GM21526 (cell line): ENCODE measurements around the gene STXBP6.
"Not testable (repeated sequence)": the region's sequence is repeated elsewhere in the genome, so short reads cannot be mapped to it uniquely, and the experiment has no call there.

Experiments
- ATAC-seq: cut with Tn5 transposase; IDR thresholded peaks from one replicate; pipeline ENCODE4 v1.9.1; 2021; ENCODE audit warnings: moderate library complexity; ENCODE audit not compliant: unreplicated experiment, low FRiP score

The STXBP6 gene

DNA sequence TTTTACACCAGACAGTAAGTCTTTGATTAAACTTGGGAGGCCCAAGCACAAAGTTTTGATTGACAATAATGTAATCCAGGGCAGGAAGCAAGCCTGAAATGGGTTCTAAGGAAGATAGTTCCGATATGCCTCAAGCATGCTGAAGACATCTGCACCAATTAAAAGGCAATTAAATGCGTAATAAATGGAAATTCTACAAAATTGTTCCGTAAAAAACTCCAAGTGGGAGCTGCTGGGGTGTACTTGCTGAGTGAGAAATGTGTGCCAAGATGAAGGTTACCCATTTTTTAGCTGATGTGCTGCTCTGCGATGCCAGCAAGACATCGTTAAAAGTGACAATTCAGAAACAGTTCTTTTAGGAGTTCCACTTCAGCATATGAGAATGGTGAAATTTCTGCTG is 269.7 kb downstream of the STXBP6 start:
- ATAC-seq = no peak

DNA sequence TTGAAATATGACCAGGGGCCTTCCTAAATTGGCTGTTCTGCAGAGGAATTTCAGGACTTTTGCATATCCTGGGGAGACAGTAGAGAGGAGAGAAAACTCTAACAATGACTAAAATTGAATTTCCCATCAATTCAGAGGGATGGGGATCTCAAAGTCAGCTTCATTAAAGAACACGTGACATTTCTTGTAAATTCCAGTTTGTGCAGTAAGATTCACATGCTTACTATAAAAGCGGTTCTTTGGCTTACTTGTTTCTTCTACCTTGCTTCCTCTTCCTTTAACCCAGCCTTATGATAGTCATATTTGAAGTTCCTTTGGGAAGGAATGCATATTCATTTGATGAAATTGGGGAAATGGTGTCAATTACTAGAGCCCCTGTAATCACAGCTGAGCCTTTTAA is 272.3 kb downstream of the STXBP6 start:
- no peak for ATAC-seq

DNA sequence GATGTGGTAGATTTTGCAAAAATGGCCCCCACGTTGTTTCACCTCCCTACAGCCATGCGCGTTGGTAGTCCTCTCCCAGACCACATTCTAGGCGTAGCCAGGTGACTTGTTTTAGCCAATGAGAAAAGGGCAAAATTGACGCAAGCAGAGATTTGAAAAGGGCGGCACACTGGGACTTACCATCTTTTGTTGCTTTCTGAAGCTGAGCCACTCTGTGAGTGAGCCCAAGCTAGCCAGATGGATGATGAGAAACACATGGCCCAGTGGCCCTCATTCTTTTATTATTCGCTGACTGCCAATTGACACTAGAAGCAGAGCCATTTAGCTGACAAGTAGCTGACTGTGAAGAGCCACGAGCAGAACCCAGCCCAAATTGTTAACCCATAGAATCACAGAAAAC is 274.0 kb downstream of the STXBP6 start:
- no peak for ATAC-seq

DNA sequence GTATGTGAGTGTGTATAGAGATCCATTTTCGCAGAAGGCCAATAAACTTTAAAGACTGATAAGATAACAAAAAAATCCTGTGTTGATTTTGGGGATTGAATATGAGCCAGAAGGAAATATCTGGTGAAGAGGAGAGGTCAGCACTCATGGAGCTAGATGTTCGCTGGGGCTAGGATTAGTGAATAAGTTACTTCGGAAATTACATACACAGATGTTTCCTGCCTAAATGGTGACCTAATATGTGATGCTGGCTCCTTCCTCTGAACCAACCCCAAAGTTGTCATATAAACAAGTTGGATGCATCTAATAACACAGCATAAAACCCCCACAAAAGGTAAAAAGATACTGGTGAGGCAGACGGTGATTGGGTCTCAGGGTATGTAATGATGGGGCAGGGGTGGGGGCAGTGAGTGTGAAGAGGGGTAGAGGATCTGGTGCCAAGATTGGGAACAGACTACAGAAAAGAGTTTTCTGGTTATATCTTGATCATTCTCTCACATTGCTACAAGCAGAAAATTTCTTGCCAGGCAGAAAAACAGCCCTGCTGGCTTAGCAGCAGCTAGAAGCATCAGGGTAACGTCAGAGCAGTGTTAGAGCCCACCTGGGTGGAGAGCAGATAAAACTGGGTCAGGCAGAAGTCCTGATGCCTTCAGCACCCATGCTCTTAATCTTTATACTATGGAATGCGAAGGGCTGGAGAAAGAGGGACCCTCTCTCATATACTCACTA is 275.6 kb downstream of the STXBP6 start:
- no peak for ATAC-seq

DNA sequence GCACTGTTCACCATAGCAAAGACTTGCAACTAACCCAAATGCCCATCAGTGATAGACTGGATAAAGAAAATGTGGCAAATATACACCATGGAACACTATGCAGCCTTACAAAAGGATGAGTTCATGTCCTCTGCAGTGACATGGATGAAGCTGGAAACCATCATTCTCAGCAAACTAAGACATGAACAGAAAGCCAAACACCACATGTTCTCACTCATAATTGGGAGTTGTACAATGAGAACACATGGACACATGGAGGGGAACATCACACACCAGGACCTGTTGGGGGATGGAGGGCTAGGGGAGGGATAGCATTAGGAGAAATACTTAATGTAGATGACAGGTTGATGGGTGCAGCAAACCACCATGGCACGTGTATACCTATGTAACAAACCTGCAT is 276.4 kb downstream of the STXBP6 start:
- not testable (repeated sequence) for ATAC-seq

DNA sequence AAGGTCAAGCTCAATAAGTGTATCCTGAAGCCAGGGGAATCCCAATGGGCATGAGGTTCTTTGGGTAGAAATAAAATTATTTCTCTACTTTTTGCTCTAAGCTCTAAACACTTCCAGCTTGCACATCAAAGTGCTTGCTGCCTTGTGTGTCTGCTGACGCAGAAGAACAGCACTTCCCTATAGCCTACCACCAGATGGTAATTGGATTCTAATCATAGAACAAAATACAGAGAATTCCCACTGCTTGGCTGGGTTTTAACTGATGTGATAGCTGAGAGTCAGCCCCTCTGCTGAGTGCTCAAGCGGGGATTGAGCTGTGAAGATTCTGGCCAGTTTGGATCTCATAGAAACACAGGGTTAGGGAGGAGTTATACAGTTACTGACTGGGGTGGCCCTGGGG is 283.5 kb downstream of the STXBP6 start:
- ATAC-seq = no peak

DNA sequence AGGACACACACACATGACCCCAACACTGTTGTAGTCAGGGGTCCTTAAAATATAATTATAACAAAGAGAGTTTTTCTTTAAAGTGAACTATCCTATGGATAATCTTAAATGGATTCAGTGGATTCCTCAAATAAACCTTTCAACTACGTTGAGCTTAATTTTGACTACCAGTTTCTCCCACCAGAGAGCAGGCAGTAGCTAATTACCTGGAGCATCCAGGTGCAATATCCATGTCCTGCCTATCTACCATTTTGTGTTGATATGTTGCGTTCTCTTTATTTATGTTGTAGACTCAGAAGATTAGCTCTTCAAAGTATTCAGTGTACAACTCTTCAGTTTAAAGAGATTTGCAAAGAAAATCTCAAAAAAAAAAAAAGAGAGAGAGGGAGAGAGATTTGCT is 288.8 kb downstream of the STXBP6 start:
- ATAC-seq = no peak
